Subcutaneous preadipocyte (primary cell): ENCODE results near the gene EDA. TPM values are rescaled to one million over a fixed set of nuclear protein-coding genes. Genes with fewer than 3 reads are reported as not detected.

Experiments
- small RNA-seq: library from RNA; depleted of rRNA; stranded (forward); fragments of <200 nt; gene quantifications from one replicate; pipeline ENCODE3, GENCODE V24; 2012
- total RNA-seq: library from RNA; depleted of rRNA; stranded (reverse); fragments of >200 nt; gene quantifications from 2 replicates; pipeline ENCODE4 v1.2.3, GENCODE V29; 2012

EDA gene
- total RNA-seq, result 0.59 and 0.73 TPM in 2 replicates

DNA sequence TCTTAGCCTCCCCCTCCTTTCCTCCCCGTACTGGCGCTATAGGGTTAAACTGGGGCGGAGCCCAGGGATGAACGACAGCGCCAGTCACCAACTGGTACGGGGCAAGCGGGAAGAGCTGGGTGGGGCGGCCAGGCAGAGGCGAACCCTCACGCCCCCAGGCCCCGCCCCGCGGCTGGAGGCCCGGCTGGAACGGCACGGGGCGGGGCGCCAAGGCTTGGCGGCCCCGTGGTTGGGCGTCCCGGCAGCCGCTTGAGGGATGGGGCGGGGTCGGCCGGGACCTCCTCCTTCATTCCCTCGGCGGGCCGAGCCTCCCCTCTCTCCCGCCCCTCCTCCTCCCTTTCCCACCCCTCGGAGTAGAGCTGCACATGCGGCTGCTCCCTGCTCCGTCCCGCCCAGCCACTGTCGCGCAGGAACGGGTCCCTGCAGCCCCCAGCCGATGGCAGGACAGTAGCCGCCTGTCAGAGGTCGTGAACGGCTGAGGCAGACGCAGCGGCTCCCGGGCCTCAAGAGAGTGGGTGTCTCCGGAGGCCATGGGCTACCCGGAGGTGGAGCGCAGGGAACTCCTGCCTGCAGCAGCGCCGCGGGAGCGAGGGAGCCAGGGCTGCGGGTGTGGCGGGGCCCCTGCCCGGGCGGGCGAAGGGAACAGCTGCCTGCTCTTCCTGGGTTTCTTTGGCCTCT is at the start of gene EDA:
TSS of gene EDA (plus strand) at position 335 of the 678 bp plus-strand sequence.

DNA sequence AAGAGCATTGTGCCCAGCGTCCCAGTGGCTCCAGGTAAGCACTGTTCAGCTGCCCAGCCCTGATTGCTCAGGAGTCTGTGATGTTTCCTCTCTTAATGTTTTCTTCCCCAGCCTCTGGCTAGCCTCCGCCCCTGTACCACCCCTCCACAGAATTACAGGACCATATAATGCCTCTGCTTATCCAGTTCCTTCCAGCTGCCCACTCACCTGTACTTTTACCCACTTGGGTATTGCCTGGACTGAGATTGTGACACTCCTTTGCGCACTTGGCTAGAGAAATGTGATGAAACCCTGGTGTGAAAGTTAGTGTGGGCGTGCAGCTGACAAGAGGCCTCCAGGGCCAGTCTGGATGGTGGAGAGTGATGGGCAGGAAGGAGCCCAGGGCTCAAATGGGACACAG is 434.0 kb downstream of the EDA start, which contains the start of gene AWAT2:
TSS of gene AWAT2 (minus strand) at position 14 of the 400 bp plus-strand sequence. CDS start at position 8, 6 bp downstream.

DNA sequence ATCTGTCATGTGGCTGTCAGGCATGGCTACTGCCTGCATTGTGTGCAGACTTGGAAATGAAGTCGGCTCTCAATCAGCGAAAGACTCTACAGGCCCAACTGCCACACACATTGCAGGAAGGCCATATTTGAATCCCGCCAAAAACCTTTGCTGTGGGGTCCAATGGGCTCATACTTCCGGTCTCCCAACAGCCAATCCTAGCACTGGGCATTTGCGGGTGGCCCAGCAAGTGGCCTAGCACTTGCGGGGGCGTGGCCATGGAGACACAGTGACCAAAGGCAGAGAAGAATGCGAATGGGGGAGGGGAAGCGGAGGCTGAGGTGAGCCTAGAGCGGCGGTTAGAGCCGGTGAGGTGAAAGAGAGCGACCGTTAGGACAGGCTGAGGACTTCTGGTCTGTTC is 446.2 kb downstream of the EDA start, which contains the start of gene OTUD6A:
TSS of gene OTUD6A (plus strand) at position 382 of the 400 bp plus-strand sequence. CDS start 68 bp downstream, outside the sequence.

Small RNAs within 50 kb of the gene (small RNA-seq; reads per million reads assigned to genes)
- gene MIR676 (0.11 reads per million), gene RF00012 (not detected)

Other genes with a start within 250 kb of the EDA start
- gene NALF2, start 111.8 kb upstream of the EDA start, total RNA-seq, result not detected in 2 replicates